GM12878 (cell line): ENCODE results near the gene EXOC4.

Experiments used
- CHD2 ChIP-seq: IDR thresholded peaks from 2 replicates; pipeline ENCODE4 v1.6.1; 2011; ENCODE audit warnings: low read depth, low read length, improper control_type of control experiment, borderline replicate concordance
- ESRRA ChIP-seq: IDR thresholded peaks from 2 replicates; pipeline ENCODE4 v1.6.1; 2012; ENCODE audit warnings: mild to moderate bottlenecking, low read length, improper control_type of control experiment
- FOXK2 ChIP-seq: fragments of 450-650 bp; IDR thresholded peaks from 2 replicates; pipeline ENCODE4 v1.6.1; 2017; ENCODE audit warnings: mild to moderate bottlenecking, moderate library complexity
- GATAD2B ChIP-seq: fragments of 450-650 bp; conservative IDR thresholded peaks from 2 replicates; pipeline ENCODE4 v1.6.1; 2017; ENCODE audit warnings: low read depth, mild to moderate bottlenecking, moderate library complexity
- JUND ChIP-seq: IDR thresholded peaks from 2 replicates; pipeline ENCODE4 v1.6.1; 2012; ENCODE audit warnings: low read depth, mild to moderate bottlenecking, low read length, improper control_type of control experiment, moderate library complexity
- NR2F1 ChIP-seq: fragments of 450-650 bp; conservative IDR thresholded peaks from 2 replicates; pipeline ENCODE4 v1.6.1; 2017; ENCODE audit warnings: mild to moderate bottlenecking
- POLR2A ChIP-seq: IDR thresholded peaks from 2 replicates; pipeline ENCODE4 v1.6.1; 2011; ENCODE audit warnings: low read depth, mild to moderate bottlenecking, low read length
- POLR2AphosphoS2 ChIP-seq: IDR thresholded peaks from 2 replicates; pipeline ENCODE4 v1.6.1; 2011; ENCODE audit warnings: low read depth, mild to moderate bottlenecking, low read length, improper control_type of control experiment, moderate library complexity
- POLR2AphosphoS5 ChIP-seq: IDR thresholded peaks from 2 replicates; pipeline ENCODE4 v1.6.1; 2011; ENCODE audit warnings: mild to moderate bottlenecking, low read length, inconsistent platforms
- SPI1 ChIP-seq: IDR thresholded peaks from 2 replicates; pipeline ENCODE4 v1.6.1; 2011; ENCODE audit warnings: low read depth, mild to moderate bottlenecking, low read length, moderate library complexity, borderline replicate concordance; ENCODE audit not compliant: insufficient read depth
- ZZZ3 ChIP-seq: IDR thresholded peaks from 2 replicates; pipeline ENCODE4 v1.6.1; 2011; ENCODE audit warnings: low read depth; ENCODE audit not compliant: control insufficient read depth, insufficient read length
- TF ChIP-seq, protein P1 (sequence below), 3 experiments: IDR thresholded peaks in 2 of 3; conservative IDR thresholded peaks in 1 of 3; 2 replicates each; pipeline ENCODE4 v1.5.1; 2011; ENCODE audit warnings: low read depth in 3 of 3, low read length in 3 of 3, mild to moderate bottlenecking in 3 of 3, control low read depth in 2 of 3, moderate library complexity in 2 of 3, inconsistent platforms in 1 of 3, mixed read lengths in 1 of 3; ENCODE audit not compliant: control insufficient read depth in 2 of 3, insufficient read depth in 1 of 3; ENCODE audit errors: extremely low read depth in 1 of 3
- TF ChIP-seq, protein P2 (sequence below): fragments of 450-650 bp; IDR thresholded peaks from 2 replicates; pipeline ENCODE4 v1.6.1; 2016; ENCODE audit warnings: mild to moderate bottlenecking, moderate library complexity, borderline replicate concordance
- TF ChIP-seq, protein P3 (sequence below): fragments of 450-650 bp; IDR thresholded peaks from 2 replicates; pipeline ENCODE4 v1.6.1; 2017; ENCODE audit warnings: mild to moderate bottlenecking, low read depth, inconsistent platforms; ENCODE audit not compliant: poor library complexity, severe bottlenecking

DNA sequence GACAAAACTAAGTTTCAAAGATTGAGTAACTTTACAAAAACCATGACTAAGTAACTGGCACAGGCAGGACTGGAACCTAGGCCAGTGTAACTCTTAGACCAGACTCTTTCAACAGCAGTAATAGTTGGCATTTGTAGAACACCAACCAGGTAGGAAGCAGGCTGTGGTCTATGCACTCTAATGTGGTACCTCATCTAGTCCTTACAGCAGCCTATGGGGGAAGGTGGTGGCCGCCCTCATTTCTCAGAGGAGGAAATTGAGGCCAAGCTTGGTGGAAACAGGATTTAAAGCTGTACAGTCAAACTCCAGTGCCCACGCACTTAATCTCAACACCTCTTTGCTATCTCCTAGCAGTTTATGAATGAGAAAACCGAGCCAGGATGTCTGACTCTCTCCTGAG, 708.8 kb downstream of the EXOC4 start:
- TF ChIP-seq POLR2A = no peak
- no peak for TF ChIP-seq FOXK2
- no peak for TF ChIP-seq SPI1
- TF ChIP-seq, protein P1, sequence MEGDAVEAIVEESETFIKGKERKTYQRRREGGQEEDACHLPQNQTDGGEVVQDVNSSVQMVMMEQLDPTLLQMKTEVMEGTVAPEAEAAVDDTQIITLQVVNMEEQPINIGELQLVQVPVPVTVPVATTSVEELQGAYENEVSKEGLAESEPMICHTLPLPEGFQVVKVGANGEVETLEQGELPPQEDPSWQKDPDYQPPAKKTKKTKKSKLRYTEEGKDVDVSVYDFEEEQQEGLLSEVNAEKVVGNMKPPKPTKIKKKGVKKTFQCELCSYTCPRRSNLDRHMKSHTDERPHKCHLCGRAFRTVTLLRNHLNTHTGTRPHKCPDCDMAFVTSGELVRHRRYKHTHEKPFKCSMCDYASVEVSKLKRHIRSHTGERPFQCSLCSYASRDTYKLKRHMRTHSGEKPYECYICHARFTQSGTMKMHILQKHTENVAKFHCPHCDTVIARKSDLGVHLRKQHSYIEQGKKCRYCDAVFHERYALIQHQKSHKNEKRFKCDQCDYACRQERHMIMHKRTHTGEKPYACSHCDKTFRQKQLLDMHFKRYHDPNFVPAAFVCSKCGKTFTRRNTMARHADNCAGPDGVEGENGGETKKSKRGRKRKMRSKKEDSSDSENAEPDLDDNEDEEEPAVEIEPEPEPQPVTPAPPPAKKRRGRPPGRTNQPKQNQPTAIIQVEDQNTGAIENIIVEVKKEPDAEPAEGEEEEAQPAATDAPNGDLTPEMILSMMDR (IDR thresholded peaks at IDR 0.05 in 2 of 3, conservative IDR thresholded peaks at IDR 0.05 in 1 of 3; ENCODE audit: control insufficient read depth in 2 of 3, extremely low read depth in 1 of 3, insufficient read depth in 1 of 3, low read depth in 3 of 3, low read length in 3 of 3) = no peak
- no peak for TF ChIP-seq JUND
- TF ChIP-seq ZZZ3 = no peak
- no peak for TF ChIP-seq ESRRA
- TF ChIP-seq CHD2 = no peak
- TF ChIP-seq, protein P2, sequence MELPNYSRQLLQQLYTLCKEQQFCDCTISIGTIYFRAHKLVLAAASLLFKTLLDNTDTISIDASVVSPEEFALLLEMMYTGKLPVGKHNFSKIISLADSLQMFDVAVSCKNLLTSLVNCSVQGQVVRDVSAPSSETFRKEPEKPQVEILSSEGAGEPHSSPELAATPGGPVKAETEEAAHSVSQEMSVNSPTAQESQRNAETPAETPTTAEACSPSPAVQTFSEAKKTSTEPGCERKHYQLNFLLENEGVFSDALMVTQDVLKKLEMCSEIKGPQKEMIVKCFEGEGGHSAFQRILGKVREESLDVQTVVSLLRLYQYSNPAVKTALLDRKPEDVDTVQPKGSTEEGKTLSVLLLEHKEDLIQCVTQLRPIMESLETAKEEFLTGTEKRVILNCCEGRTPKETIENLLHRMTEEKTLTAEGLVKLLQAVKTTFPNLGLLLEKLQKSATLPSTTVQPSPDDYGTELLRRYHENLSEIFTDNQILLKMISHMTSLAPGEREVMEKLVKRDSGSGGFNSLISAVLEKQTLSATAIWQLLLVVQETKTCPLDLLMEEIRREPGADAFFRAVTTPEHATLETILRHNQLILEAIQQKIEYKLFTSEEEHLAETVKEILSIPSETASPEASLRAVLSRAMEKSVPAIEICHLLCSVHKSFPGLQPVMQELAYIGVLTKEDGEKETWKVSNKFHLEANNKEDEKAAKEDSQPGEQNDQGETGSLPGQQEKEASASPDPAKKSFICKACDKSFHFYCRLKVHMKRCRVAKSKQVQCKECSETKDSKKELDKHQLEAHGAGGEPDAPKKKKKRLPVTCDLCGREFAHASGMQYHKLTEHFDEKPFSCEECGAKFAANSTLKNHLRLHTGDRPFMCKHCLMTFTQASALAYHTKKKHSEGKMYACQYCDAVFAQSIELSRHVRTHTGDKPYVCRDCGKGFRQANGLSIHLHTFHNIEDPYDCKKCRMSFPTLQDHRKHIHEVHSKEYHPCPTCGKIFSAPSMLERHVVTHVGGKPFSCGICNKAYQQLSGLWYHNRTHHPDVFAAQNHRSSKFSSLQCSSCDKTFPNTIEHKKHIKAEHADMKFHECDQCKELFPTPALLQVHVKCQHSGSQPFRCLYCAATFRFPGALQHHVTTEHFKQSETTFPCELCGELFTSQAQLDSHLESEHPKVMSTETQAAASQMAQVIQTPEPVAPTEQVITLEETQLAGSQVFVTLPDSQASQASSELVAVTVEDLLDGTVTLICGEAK = no peak
- TF ChIP-seq GATAD2B = no peak
- TF ChIP-seq POLR2AphosphoS5 = no peak
- TF ChIP-seq POLR2AphosphoS2 = no peak
- TF ChIP-seq, protein P3, sequence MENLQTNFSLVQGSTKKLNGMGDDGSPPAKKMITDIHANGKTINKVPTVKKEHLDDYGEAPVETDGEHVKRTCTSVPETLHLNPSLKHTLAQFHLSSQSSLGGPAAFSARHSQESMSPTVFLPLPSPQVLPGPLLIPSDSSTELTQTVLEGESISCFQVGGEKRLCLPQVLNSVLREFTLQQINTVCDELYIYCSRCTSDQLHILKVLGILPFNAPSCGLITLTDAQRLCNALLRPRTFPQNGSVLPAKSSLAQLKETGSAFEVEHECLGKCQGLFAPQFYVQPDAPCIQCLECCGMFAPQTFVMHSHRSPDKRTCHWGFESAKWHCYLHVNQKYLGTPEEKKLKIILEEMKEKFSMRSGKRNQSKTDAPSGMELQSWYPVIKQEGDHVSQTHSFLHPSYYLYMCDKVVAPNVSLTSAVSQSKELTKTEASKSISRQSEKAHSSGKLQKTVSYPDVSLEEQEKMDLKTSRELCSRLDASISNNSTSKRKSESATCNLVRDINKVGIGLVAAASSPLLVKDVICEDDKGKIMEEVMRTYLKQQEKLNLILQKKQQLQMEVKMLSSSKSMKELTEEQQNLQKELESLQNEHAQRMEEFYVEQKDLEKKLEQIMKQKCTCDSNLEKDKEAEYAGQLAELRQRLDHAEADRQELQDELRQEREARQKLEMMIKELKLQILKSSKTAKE = no peak
- TF ChIP-seq NR2F1 = no peak
